ENCODE data around the gene EPS8.

The EPS8 gene

GRCh38 chr12:15705606-15706005 lies 83.6 kb downstream of the EPS8 start:
- H3K4me3 ChIP-seq (ENCODE audit: low read depth, low read length): no peak overlapping the region
- no peaks in the 10 kb centered on the region for H3K27me3 ChIP-seq (ENCODE audit: control insufficient read depth, insufficient read depth, low read length)
- H3K36me3 ChIP-seq (ENCODE audit: control insufficient read depth, insufficient read depth, low read length): no peaks in the 10 kb centered on the region
- no peaks in the 10 kb centered on the region for H3K9me3 ChIP-seq (ENCODE audit: control insufficient read depth, insufficient read depth, low read length)
- H3K9ac ChIP-seq (ENCODE audit: low read depth, low read length): no peak overlapping the region
- no peak overlapping the region for H3K27ac ChIP-seq (ENCODE audit: low read depth, low read length)
- H3K4me1 ChIP-seq (ENCODE audit: control insufficient read depth, insufficient read depth, low read length): peaks cover 16% of the 10 kb centered on the region; the same call in 1 of the 2 replicates

- Histone ChIP-seq H3K4me1 (ENCODE audit: control insufficient read depth, insufficient read depth, low read length) (peaks cover 13% of the 10 kb centered on the region; the same call in 1 of the 2 replicates), H3K9ac (ENCODE audit: low read depth, low read length) (no peak overlapping the region), H3K36me3 (ENCODE audit: control insufficient read depth, insufficient read depth, low read length) (no peaks in the 10 kb centered on the region), H3K27me3 (ENCODE audit: control insufficient read depth, insufficient read depth, low read length) (no peaks in the 10 kb centered on the region), H3K9me3 (ENCODE audit: control insufficient read depth, insufficient read depth, low read length) (no peaks in the 10 kb centered on the region), H3K27ac (ENCODE audit: low read depth, low read length) (no peak overlapping the region), H3K4me3 (ENCODE audit: low read depth, low read length) (no peak overlapping the region)
Measured at GRCh38 chr12:15702276-15702675, 86.9 kb downstream of the EPS8 start.

- H3K4me1 ChIP-seq (ENCODE audit: control insufficient read depth, insufficient read depth, low read length): peaks cover 13% of the 10 kb centered on the region; the same call in 1 of the 2 replicates
- no peak overlapping the region for H3K4me3 ChIP-seq (ENCODE audit: low read depth, low read length)
- no peak overlapping the region for H3K27ac ChIP-seq (ENCODE audit: low read depth, low read length)
- H3K27me3 ChIP-seq (ENCODE audit: control insufficient read depth, insufficient read depth, low read length): no peaks in the 10 kb centered on the region
- no peaks in the 10 kb centered on the region for H3K9me3 ChIP-seq (ENCODE audit: control insufficient read depth, insufficient read depth, low read length)
- H3K36me3 ChIP-seq (ENCODE audit: control insufficient read depth, insufficient read depth, low read length): no peaks in the 10 kb centered on the region
- H3K9ac ChIP-seq (ENCODE audit: low read depth, low read length): no peak overlapping the region
Measured at GRCh38 chr12:15701631-15702156, 87.5 kb downstream of the EPS8 start.

- no peaks in the 10 kb centered on the region for H3K9me3 ChIP-seq (ENCODE audit: control insufficient read depth, insufficient read depth, low read length)
- H3K36me3 ChIP-seq (ENCODE audit: control insufficient read depth, insufficient read depth, low read length): no peaks in the 10 kb centered on the region
- no peak overlapping the region for H3K27ac ChIP-seq (ENCODE audit: low read depth, low read length)
- no peak overlapping the region for H3K4me3 ChIP-seq (ENCODE audit: low read depth, low read length)
- H3K27me3 ChIP-seq (ENCODE audit: control insufficient read depth, insufficient read depth, low read length): no peaks in the 10 kb centered on the region
- H3K4me1 ChIP-seq (ENCODE audit: control insufficient read depth, insufficient read depth, low read length): peaks cover 13% of the 10 kb centered on the region; the same call in 1 of the 2 replicates
- H3K9ac ChIP-seq (ENCODE audit: low read depth, low read length): no peak overlapping the region
Measured at GRCh38 chr12:15701206-15701605, 88.0 kb downstream of the EPS8 start.

GRCh38 chr12:15700595-15700994 lies 88.6 kb downstream of the EPS8 start:
- no peaks in the 10 kb centered on the region for H3K27me3 ChIP-seq (ENCODE audit: control insufficient read depth, insufficient read depth, low read length)
- H3K9me3 ChIP-seq (ENCODE audit: control insufficient read depth, insufficient read depth, low read length): no peaks in the 10 kb centered on the region
- no peaks in the 10 kb centered on the region for H3K36me3 ChIP-seq (ENCODE audit: control insufficient read depth, insufficient read depth, low read length)
- H3K9ac ChIP-seq (ENCODE audit: low read depth, low read length): no peak overlapping the region
- H3K4me1 ChIP-seq (ENCODE audit: control insufficient read depth, insufficient read depth, low read length): peaks cover 9% of the 10 kb centered on the region; the same call in 1 of the 2 replicates
- H3K27ac ChIP-seq (ENCODE audit: low read depth, low read length): no peak overlapping the region
- no peak overlapping the region for H3K4me3 ChIP-seq (ENCODE audit: low read depth, low read length)

GRCh38 chr12:15699886-15700285 lies 89.3 kb downstream of the EPS8 start:
- H3K9ac ChIP-seq (ENCODE audit: low read depth, low read length): no peak overlapping the region
- H3K4me3 ChIP-seq (ENCODE audit: low read depth, low read length): no peak overlapping the region
- H3K27me3 ChIP-seq (ENCODE audit: control insufficient read depth, insufficient read depth, low read length): no peaks in the 10 kb centered on the region
- no peaks in the 10 kb centered on the region for H3K9me3 ChIP-seq (ENCODE audit: control insufficient read depth, insufficient read depth, low read length)
- H3K4me1 ChIP-seq (ENCODE audit: control insufficient read depth, insufficient read depth, low read length): peaks cover 9% of the 10 kb centered on the region; the same call in 1 of the 2 replicates
- H3K27ac ChIP-seq (ENCODE audit: low read depth, low read length): no peak overlapping the region
- no peaks in the 10 kb centered on the region for H3K36me3 ChIP-seq (ENCODE audit: control insufficient read depth, insufficient read depth, low read length)

GRCh38 chr12:15698377-15698871 lies 90.8 kb downstream of the EPS8 start:
- Histone ChIP-seq H3K9ac (ENCODE audit: low read depth, low read length) (no peak overlapping the region), H3K27me3 (ENCODE audit: control insufficient read depth, insufficient read depth, low read length) (no peaks in the 10 kb centered on the region), H3K9me3 (ENCODE audit: control insufficient read depth, insufficient read depth, low read length) (no peaks in the 10 kb centered on the region), H3K36me3 (ENCODE audit: control insufficient read depth, insufficient read depth, low read length) (no peaks in the 10 kb centered on the region), H3K4me3 (ENCODE audit: low read depth, low read length) (no peak overlapping the region), H3K4me1 (ENCODE audit: control insufficient read depth, insufficient read depth, low read length) (peaks cover 9% of the 10 kb centered on the region; the same call in 1 of the 2 replicates), H3K27ac (ENCODE audit: low read depth, low read length) (no peak overlapping the region)

- no peaks in the 10 kb centered on the region for H3K27me3 ChIP-seq (ENCODE audit: control insufficient read depth, insufficient read depth, low read length)
- no peak overlapping the region for H3K9ac ChIP-seq (ENCODE audit: low read depth, low read length)
- H3K4me3 ChIP-seq (ENCODE audit: low read depth, low read length): no peak overlapping the region
- no peaks in the 10 kb centered on the region for H3K9me3 ChIP-seq (ENCODE audit: control insufficient read depth, insufficient read depth, low read length)
- H3K36me3 ChIP-seq (ENCODE audit: control insufficient read depth, insufficient read depth, low read length): no peaks in the 10 kb centered on the region
- no peak overlapping the region for H3K27ac ChIP-seq (ENCODE audit: low read depth, low read length)
- H3K4me1 ChIP-seq (ENCODE audit: control insufficient read depth, insufficient read depth, low read length): peaks cover 9% of the 10 kb centered on the region; the same call in 1 of the 2 replicates
Measured at GRCh38 chr12:15697201-15697600, 92.0 kb downstream of the EPS8 start.

- Histone ChIP-seq H3K27me3 (ENCODE audit: control insufficient read depth, insufficient read depth, low read length) (no peaks in the 10 kb centered on the region), H3K9me3 (ENCODE audit: control insufficient read depth, insufficient read depth, low read length) (no peaks in the 10 kb centered on the region), H3K4me3 (ENCODE audit: low read depth, low read length) (no peak overlapping the region), H3K27ac (ENCODE audit: low read depth, low read length) (no peak overlapping the region), H3K36me3 (ENCODE audit: control insufficient read depth, insufficient read depth, low read length) (no peaks in the 10 kb centered on the region), H3K9ac (ENCODE audit: low read depth, low read length) (no peak overlapping the region), H3K4me1 (ENCODE audit: control insufficient read depth, insufficient read depth, low read length) (peaks cover 8% of the 10 kb centered on the region)
Measured at GRCh38 chr12:15693228-15693911, 95.8 kb downstream of the EPS8 start.

- Histone ChIP-seq H3K9ac (ENCODE audit: low read depth, low read length) (no peak overlapping the region), H3K4me3 (ENCODE audit: low read depth, low read length) (no peak overlapping the region), H3K27me3 (ENCODE audit: control insufficient read depth, insufficient read depth, low read length) (no peaks in the 10 kb centered on the region), H3K27ac (ENCODE audit: low read depth, low read length) (no peak overlapping the region), H3K4me1 (ENCODE audit: control insufficient read depth, insufficient read depth, low read length) (peaks cover 7% of the 10 kb centered on the region), H3K36me3 (ENCODE audit: control insufficient read depth, insufficient read depth, low read length) (no peaks in the 10 kb centered on the region), H3K9me3 (ENCODE audit: control insufficient read depth, insufficient read depth, low read length) (no peaks in the 10 kb centered on the region)
Measured at GRCh38 chr12:15691388-15691787, 97.8 kb downstream of the EPS8 start.

- H3K27me3 ChIP-seq (ENCODE audit: control insufficient read depth, insufficient read depth, low read length): no peaks in the 10 kb centered on the region
Measured at GRCh38 chr12:15690320-15690719, 98.9 kb downstream of the EPS8 start.

More at GRCh38 chr12:15690320-15690719, 98.9 kb downstream of the EPS8 start:
- no peak overlapping the region for H3K4me3 ChIP-seq (ENCODE audit: low read depth, low read length)
- H3K9me3 ChIP-seq (ENCODE audit: control insufficient read depth, insufficient read depth, low read length): no peaks in the 10 kb centered on the region
- H3K27ac ChIP-seq (ENCODE audit: low read depth, low read length): no peak overlapping the region
- peaks cover 7% of the 10 kb centered on the region for H3K4me1 ChIP-seq (ENCODE audit: control insufficient read depth, insufficient read depth, low read length)
- H3K9ac ChIP-seq (ENCODE audit: low read depth, low read length): no peak overlapping the region
- H3K36me3 ChIP-seq (ENCODE audit: control insufficient read depth, insufficient read depth, low read length): no peaks in the 10 kb centered on the region
